Endothelial cell of hepatic sinusoid (primary cell): Measurements from ENCODE around the gene OPTC.

Source experiments
- in situ Hi-C: cut with HindIII; loops from 2 replicates; pipeline ENCODE4 v1.10.0; 2017; ENCODE audit warnings: low sequenced_read_pairs

Gene OPTC

GRCh38 chr1:203527013-203527412, 33.1 kb downstream of the OPTC start:
- in situ Hi-C loops = no loop called here

- in situ Hi-C loops = no loop called here
Observed at GRCh38 chr1:203528063-203528462, 34.1 kb downstream of the OPTC start.

GRCh38 chr1:203528976-203529835, 35.3 kb downstream of the OPTC start:
- in situ Hi-C loops = no loop called here

- in situ Hi-C loops = no loop called here
Observed at GRCh38 chr1:203531063-203531462, 37.1 kb downstream of the OPTC start.

- in situ Hi-C loops = no loop called here
Observed at GRCh38 chr1:203534012-203534411, 40.1 kb downstream of the OPTC start.

GRCh38 chr1:203534526-203534925, 40.6 kb downstream of the OPTC start:
- in situ Hi-C loops = no loop called here

GRCh38 chr1:203536575-203536974, 42.6 kb downstream of the OPTC start:
- in situ Hi-C loops = no loop called here

GRCh38 chr1:203536980-203537455, 43.1 kb downstream of the OPTC start:
- in situ Hi-C loops = no loop called here

- in situ Hi-C loops = no loop called here
Observed at GRCh38 chr1:203537806-203538464, 44.0 kb downstream of the OPTC start.

GRCh38 chr1:203538726-203539125, 44.8 kb downstream of the OPTC start:
- in situ Hi-C loops = no loop called here

GRCh38 chr1:203539831-203540546, 46.0 kb downstream of the OPTC start:
- in situ Hi-C loops = no loop called here

GRCh38 chr1:203544485-203544884, 50.5 kb downstream of the OPTC start:
- in situ Hi-C loops = no loop called here

- in situ Hi-C loops = loop anchor here (5.0 kb wide), 2 partner anchors 38 to 42 kb away; no protein-coding TSS in a partner anchor
Observed at GRCh38 chr1:203544978-203545816, 51.2 kb downstream of the OPTC start.

- in situ Hi-C loops = loop anchor here (5.0 kb wide), 2 partner anchors 39 to 41 kb away; no protein-coding TSS in a partner anchor
Observed at GRCh38 chr1:203546274-203546673, 52.3 kb downstream of the OPTC start.

- in situ Hi-C loops = loop anchor here (5.0 kb wide), 2 partner anchors 40 kb away; no protein-coding TSS in a partner anchor
Observed at GRCh38 chr1:203547147-203547546, 53.2 kb downstream of the OPTC start.

- in situ Hi-C loops = loop anchor here (5.0 kb wide), 2 partner anchors 39 to 41 kb away; no protein-coding TSS in a partner anchor
Observed at GRCh38 chr1:203547771-203548421, 53.9 kb downstream of the OPTC start.

GRCh38 chr1:203548892-203549291, 54.9 kb downstream of the OPTC start:
- in situ Hi-C loops = loop anchor here (5.0 kb wide), 2 partner anchors 38 to 42 kb away; no protein-coding TSS in a partner anchor

GRCh38 chr1:203549309-203549708, 55.4 kb downstream of the OPTC start:
- in situ Hi-C loops = loop anchor here (5.0 kb wide), 2 partner anchors 38 to 42 kb away; no protein-coding TSS in a partner anchor

- in situ Hi-C loops = no loop called here
Observed at GRCh38 chr1:203550846-203551245, 56.9 kb downstream of the OPTC start.

GRCh38 chr1:203551550-203551949, 57.6 kb downstream of the OPTC start:
- in situ Hi-C loops = no loop called here
